Activated naive CD8-positive, alpha-beta T cell treated with anti-CD3 and anti-CD28 coated beads for 36 hours (primary cell): ENCODE measurements around the gene CYP11A1. TPM values are rescaled to one million over a fixed set of nuclear protein-coding genes. Genes with fewer than 3 reads are reported as not detected.
"Not testable (repeated sequence)": the region's sequence is repeated elsewhere in the genome, so short reads cannot be mapped to it uniquely, and the experiment has no call there.

ENCODE experiments used
- DNase-seq: peaks from one replicate; pipeline ENCODE4 v3.0.0; 2021
- H3K27ac Mint-ChIP-seq: one replicate; pipeline ENCODE4 v1.8.0; 2022; ENCODE audit warnings: mild to moderate bottlenecking, moderate library complexity, mixed read lengths
- H3K27me3 Mint-ChIP-seq: one replicate; pipeline ENCODE4 v1.8.0; 2022; ENCODE audit warnings: mild to moderate bottlenecking, mixed read lengths
- H3K36me3 Mint-ChIP-seq: one replicate; pipeline ENCODE4 v1.8.0; 2021; ENCODE audit warnings: mild to moderate bottlenecking, mixed read lengths
- H3K4me1 Mint-ChIP-seq: one replicate; pipeline ENCODE4 v1.8.0; 2021; ENCODE audit warnings: mixed read lengths
- H3K4me3 Mint-ChIP-seq: one replicate; pipeline ENCODE4 v1.8.0; 2022; ENCODE audit warnings: mild to moderate bottlenecking, moderate library complexity, mixed read lengths
- H3K9me3 Mint-ChIP-seq: one replicate; pipeline ENCODE4 v1.8.0; 2022; ENCODE audit warnings: mixed read lengths
- total RNA-seq, 2 experiments: library from RNA; stranded (reverse); gene quantifications; one replicate each; pipeline ENCODE4 v1.2.3, GENCODE V29; 2021

The CYP11A1 gene
- total RNA-seq, 2 experiments from 2014 or later = 0.30 to 0.31 TPM

DNA sequence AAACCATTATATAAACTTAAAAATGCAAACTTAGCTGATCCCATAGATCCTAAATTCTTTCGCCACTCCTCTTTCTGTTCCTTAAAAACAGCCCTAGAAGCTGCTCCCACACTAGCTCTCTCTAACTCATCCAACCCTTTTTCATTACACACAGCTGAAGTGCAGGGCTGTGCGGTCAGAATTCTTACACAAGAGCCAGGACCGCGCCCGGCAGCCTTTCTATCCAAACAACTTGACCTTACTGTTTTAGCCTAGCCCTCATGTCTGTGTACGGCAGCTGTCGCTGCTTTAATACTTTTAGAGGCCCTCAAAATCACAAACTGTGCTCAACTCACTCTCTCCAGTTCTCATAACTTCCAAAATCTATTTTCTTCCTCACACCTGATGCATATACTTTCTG, 9.9 kb downstream of the CYP11A1 start:
- Mint-ChIP-seq H3K9me3 (peaks cover 11% of the 10 kb centered on the region), H3K27me3 (peaks cover 15% of the 10 kb centered on the region)
- H3K36me3 Mint-ChIP-seq, H3K27ac Mint-ChIP-seq, DNase-seq, H3K4me3 Mint-ChIP-seq, H3K4me1 Mint-ChIP-seq: not testable (repeated sequence)

DNA sequence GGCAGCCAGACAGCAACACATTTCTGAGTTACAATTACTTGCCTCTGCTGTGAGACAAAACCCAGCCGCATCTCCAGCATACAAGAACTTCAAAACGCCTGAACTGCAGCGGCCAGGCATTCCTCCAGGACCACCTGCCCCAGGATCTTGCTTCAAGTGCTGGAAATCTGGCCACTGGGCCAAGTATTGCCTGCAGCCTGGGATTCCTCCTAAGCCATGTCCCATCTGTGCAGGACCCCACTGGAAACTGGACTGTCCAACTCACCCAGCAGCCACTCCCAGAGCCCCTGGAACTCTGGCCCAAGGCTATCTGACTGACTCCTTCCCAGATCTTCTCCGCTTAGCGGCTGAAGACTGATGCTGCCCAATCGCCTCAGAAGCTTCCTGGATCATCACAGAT, 11.4 kb downstream of the CYP11A1 start:
- Mint-ChIP-seq H3K27me3 (peaks cover 15% of the 10 kb centered on the region), H3K9me3 (peaks cover 11% of the 10 kb centered on the region)
- not testable (repeated sequence) for DNase-seq, H3K27ac Mint-ChIP-seq, H3K4me3 Mint-ChIP-seq, H3K4me1 Mint-ChIP-seq, H3K36me3 Mint-ChIP-seq

DNA sequence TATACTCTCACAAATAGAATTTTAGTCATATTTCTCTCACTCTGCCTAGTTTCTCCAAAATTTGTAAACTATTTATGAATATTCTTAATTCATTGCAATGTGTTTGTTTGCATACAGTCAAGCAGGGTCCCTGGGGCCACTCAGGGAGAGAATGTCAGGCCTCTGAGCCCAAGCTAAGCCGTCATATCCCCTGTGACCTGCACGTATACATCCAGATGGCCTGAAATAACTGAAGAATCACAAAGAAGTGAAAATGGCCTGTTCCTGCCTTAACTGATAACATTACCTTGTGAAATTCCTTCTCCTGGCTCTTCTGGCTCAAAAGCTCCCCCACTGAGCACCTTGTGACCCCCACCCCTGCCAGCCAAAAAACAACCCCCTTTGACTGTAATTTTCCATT, 13.5 kb downstream of the CYP11A1 start:
- H3K9me3 Mint-ChIP-seq = peaks cover 11% of the 10 kb centered on the region
- H3K36me3 Mint-ChIP-seq, H3K4me3 Mint-ChIP-seq: not testable (repeated sequence)

DNA sequence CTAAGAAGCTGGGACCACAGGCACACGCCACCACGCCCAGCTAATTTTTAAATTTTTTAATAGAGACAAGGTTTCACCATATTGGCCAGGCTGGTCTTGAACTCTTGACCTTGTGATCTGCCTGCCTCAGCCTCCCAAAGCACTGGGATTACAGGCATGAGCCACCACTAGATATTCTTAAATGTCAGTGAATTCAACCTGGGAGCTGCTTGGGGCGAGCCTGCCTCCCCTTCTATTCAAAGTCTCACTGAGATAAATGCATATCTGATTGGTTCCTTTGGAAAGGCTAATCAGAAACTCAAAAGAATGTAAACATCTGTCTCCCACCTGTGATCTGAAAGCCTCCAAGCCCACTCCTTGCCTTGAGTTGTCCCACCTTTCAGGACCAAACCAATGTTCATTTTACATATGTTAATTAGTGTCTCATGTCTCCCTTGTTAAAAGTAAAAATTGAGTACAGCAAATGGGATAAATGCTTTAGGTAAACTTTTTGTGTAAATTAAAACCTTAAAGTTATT, 15.0 kb downstream of the CYP11A1 start:
- H3K9me3 Mint-ChIP-seq = peaks cover 11% of the 10 kb centered on the region
- H3K4me3 Mint-ChIP-seq = no peak overlapping the region
- peaks cover 15% of the 10 kb centered on the region for H3K27me3 Mint-ChIP-seq
- H3K4me1 Mint-ChIP-seq = no peaks in the 10 kb centered on the region
- no peak overlapping the region for H3K27ac Mint-ChIP-seq
- no peak for DNase-seq
- H3K36me3 Mint-ChIP-seq = peaks cover 3% of the 10 kb centered on the region

More for the DNA sequence above, 13.5 kb downstream of the CYP11A1 start:
- not testable (repeated sequence) for H3K27ac Mint-ChIP-seq, H3K4me1 Mint-ChIP-seq, DNase-seq
- H3K27me3 Mint-ChIP-seq = peaks cover 15% of the 10 kb centered on the region

DNA sequence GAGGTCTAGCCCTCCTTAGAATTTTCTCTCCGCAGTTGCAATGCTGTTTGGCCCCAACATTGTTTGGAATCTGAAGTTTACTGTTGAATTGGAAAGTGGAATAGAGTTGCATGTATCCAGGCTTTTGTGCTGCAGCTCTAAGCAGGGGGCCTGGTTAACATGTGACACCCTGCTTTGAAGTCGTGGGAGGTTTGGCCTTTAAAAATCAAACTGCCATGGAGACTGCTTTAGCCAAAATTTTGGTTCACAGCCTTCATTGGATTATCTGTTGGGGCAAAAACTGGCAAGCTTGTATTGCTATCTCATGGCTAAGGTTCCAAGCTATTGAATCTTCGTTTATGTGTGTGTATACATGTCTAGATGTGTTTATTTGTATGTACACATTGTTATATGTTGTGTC, 15.8 kb downstream of the CYP11A1 start:
- Mint-ChIP-seq H3K36me3 (peaks cover 3% of the 10 kb centered on the region), H3K4me1 (no peaks in the 10 kb centered on the region), H3K9me3 (peaks cover 11% of the 10 kb centered on the region), H3K27me3 (peaks cover 15% of the 10 kb centered on the region), H3K4me3 (no peak overlapping the region), H3K27ac (no peak overlapping the region)
- no peak for DNase-seq

DNA sequence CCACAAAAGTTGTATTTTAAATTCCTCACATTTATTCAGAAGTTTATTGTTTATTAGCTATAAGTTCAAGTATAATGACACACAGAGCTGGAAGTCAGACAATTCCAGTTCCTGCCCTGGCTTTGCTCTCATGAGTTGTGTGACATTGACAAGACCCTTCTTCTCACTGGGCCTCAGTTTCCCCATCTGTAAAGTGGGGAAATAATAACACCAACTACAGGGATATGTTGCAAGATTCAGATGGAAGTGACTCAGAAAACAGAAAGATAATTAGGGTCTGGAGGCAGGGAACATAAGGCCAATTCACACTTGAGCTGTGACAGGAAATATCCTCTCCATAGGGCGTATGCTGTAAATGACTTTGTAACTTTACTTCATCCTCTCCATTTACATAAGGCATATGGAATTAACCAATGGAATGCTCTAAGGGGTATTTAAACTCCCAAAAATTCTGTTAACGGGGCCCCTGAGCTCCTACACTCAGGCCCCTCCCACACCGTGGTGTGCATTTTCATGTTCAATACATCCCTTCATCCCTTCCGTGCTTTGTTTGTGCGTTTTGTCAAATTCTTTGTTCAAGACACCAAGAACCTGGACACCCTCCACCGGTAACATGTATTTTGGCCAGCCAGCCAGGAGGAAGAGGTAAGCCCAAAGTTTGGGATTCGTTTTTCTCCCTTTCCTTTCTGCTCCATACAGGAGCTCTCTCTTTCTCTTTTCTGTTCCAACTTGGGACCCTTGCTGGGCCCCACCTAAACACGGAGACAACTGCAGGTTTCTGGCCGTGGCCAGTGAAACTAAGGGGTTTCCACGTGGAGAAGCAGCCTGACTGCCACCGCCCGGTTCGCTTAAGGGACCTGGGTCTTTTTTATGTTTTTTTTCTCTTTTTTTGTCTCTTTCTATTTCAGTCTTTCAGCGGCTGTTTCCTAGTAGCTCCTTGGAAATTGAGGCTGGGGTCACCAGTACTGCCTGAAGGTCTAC, 16.9 kb downstream of the CYP11A1 start:
- H3K27me3 Mint-ChIP-seq = peaks cover 14% of the 10 kb centered on the region

DNA sequence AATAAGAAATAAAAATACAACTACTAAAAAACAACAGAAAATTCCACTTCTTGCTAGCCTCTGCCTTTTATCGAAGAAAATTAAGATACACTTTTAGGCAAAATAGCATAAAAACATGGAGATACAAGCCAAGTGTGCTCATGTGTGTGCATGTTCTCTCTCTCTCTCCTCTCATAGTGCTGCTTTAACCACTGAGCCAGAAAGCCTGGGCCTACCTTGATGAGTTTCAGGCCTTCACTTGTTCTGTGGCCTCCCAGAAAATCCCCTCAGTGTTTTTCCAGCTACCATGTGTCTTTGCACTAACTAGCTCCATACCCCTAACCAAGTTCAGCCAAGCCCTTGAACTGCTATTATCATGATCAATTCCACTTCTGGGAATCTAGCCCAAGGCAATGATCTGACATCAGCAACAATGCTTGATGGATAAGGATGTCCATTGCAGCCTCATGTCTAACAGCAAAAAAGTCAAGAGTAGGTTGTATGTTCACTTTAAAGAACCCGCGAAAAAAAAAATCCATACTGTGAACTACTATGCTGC, 18.1 kb downstream of the CYP11A1 start:
- no peak overlapping the region for H3K27ac Mint-ChIP-seq

More for the DNA sequence above, 16.9 kb downstream of the CYP11A1 start:
- H3K27ac Mint-ChIP-seq = no peak overlapping the region
- peaks cover 3% of the 10 kb centered on the region for H3K36me3 Mint-ChIP-seq
- H3K4me1 Mint-ChIP-seq = peaks cover 1% of the 10 kb centered on the region
- no peak overlapping the region for H3K4me3 Mint-ChIP-seq
- no peak for DNase-seq
- peaks cover 11% of the 10 kb centered on the region for H3K9me3 Mint-ChIP-seq

DNA sequence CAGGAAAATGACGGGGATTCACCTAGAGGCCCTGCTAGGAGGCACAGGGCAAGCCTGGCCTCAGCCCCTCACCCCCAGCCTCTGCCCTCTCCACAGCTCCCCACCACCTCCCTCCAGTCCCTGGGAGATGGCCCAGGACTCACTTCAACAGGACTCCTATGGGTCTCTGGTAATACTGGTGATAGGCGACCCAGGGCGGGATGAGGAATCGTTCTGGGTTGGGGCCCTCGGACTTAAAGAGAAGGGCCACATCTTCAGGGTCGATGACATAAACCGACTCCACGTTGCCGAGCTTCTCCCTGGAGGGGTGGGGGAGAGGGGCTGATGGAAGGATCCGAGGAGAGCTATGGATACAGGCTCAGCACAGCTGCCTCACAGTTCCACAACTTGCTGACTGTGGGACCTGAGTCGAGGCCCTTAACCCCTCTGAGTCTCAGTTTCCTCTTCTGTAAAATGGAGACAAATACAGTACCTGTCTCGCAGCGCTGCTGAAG, 19.6 kb downstream of the CYP11A1 start:
- Mint-ChIP-seq H3K9me3 (no peaks in the 10 kb centered on the region), H3K4me3 (no peak overlapping the region), H3K27me3 (no peaks in the 10 kb centered on the region), H3K36me3 (no peaks in the 10 kb centered on the region), H3K4me1 (peaks cover 4% of the 10 kb centered on the region), H3K27ac (no peak overlapping the region)
- no peak for DNase-seq

More for the DNA sequence above, 18.1 kb downstream of the CYP11A1 start:
- Mint-ChIP-seq H3K27me3 (peaks cover 3% of the 10 kb centered on the region), H3K4me3 (no peak overlapping the region), H3K9me3 (peaks cover 4% of the 10 kb centered on the region), H3K4me1 (peaks cover 4% of the 10 kb centered on the region), H3K36me3 (peaks cover 1% of the 10 kb centered on the region)
- DNase-seq = no peak

DNA sequence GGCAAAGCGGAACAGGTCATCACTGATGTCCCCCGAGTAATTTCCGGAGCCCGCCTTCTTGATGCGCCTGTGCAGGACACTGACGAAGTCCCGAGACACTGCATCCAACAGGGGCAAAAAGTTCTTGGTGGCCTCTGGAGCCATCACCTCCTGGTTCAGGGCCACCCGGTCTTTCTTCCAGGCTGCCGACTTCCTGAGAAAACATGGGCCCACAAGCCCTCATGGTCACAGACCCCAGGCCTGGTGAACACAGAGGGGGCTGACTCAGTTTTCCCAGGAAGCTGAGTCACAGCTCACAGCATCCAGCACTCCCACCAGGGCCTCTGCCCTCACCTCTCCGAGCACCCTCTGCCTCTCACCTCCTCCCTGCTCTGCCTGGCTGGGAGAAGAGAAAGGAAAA, 22.4 kb downstream of the CYP11A1 start:
- Mint-ChIP-seq H3K36me3 (no peaks in the 10 kb centered on the region), H3K4me1 (peaks cover 4% of the 10 kb centered on the region), H3K4me3 (no peak overlapping the region), H3K9me3 (no peaks in the 10 kb centered on the region), H3K27ac (no peak overlapping the region), H3K27me3 (no peaks in the 10 kb centered on the region)
- DNase-seq = no peak

DNA sequence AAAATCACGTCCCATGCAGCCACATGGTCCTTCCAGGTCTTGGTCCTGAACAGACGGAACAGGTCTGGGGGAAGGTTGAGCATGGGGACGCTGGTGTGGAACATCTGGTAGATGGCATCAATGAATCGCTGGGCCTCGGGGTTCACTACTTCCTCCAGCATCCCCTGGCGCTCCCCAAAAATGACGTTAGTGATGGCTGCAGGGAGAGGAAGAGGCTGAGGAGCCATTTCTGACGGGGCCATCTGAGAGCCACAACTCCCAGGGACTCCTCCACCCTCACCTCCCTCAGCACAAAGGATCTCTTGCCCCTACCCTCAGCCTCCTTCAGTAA, 23.7 kb downstream of the CYP11A1 start:
- H3K27me3 Mint-ChIP-seq = no peaks in the 10 kb centered on the region
- DNase-seq = no peak
- no peak overlapping the region for H3K4me3 Mint-ChIP-seq
- H3K27ac Mint-ChIP-seq = no peak overlapping the region
- no peaks in the 10 kb centered on the region for H3K9me3 Mint-ChIP-seq
- no peaks in the 10 kb centered on the region for H3K36me3 Mint-ChIP-seq
- peaks cover 4% of the 10 kb centered on the region for H3K4me1 Mint-ChIP-seq

DNA sequence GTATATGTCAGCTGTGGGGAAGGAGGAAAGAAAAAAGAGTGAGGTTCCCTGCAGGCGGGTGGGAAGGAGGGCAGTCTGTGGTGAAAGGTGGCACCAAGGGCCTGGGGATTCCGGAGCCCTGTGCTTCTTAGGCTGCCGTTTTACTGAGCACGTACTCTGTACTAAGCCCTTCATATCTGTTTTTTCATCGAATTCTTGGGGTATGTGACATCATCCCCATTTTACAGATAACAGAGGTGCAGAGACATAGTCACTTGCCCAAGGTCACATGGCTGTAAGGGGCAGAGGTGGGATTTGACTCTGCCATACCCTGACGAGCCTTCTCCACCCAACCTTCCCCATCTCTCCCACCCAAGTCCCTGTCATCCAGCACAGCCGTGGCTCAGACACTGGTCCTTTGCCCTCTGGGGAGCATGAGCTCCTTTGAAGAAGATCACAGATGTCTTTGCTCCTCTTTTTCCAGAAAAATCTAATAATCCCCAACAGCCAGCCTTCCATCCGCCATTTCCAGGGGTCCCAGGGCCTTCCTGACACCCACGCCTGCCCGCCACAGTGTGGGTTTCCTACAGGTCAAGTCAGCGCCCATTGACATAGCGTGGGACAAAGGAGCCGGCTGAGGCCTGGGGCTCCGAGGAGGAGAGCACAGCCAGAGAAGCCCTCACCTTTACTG, 24.2 kb downstream of the CYP11A1 start:
- Mint-ChIP-seq H3K4me1 (peaks cover 4% of the 10 kb centered on the region), H3K27me3 (no peaks in the 10 kb centered on the region), H3K9me3 (no peaks in the 10 kb centered on the region), H3K4me3 (no peak overlapping the region), H3K36me3 (no peaks in the 10 kb centered on the region), H3K27ac (no peak overlapping the region)
- no peak for DNase-seq

DNA sequence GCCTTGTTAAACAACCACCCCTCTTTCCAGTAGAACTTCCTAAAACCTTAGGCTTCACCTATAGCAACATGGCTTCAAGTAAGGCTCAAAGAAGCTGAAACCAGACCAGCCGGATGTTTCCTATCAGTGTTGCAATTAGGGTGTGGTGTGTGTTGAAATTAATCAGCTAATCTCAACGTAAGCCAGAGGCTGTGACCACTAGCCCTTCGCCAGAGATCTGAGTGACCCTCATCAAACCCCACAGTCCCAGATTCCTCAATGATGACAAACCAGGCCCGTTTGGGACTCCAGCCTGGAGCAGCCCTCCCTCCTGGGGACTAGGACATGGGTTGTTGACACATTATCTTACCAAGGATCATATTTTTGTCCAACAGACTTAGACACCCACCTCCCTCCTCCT, 27.3 kb downstream of the CYP11A1 start:
- Mint-ChIP-seq H3K27ac (no peak overlapping the region), H3K9me3 (no peaks in the 10 kb centered on the region), H3K4me3 (no peak overlapping the region), H3K36me3 (no peaks in the 10 kb centered on the region), H3K4me1 (no peaks in the 10 kb centered on the region), H3K27me3 (no peaks in the 10 kb centered on the region)
- no peak for DNase-seq

DNA sequence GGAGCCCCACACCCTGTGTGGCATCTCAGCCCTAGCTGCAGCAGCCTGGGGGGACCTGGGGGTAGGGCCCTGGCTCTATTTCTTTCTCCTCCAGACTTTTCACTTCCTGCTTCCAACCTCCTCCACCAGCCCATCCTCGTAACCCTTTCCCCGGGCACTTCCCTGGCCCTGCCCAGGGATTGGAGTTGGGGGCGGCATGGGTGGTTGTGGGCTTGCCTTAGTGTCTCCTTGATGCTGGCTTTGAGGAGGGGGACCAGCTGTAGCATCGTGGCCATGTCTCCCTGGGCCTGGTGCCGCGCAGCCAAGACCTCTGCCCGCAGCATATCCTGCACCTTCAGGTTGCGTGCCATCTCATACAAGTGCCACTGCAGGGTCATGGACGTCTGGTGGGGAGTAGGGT, 28.1 kb downstream of the CYP11A1 start:
- no peak overlapping the region for H3K27ac Mint-ChIP-seq
- no peaks in the 10 kb centered on the region for H3K36me3 Mint-ChIP-seq

DNA sequence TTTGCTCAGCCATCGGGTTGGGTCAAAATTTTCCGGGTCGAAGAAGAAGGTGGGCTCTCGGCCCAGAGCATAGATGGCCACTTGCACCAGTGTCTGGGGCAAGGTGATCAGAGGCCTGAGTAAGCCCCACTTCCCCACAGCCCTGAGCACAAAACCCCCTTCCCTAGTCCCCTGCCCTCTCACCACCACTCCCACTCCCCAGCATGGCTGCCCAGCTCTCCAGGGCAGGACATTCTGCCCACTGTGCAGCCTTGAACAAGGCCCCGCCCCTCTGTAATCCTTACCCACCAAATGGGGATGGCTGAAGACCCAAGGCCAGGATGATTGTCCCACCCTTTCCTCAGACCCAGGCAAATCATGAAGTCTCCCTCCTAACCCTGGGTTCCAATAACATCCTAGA, 28.8 kb downstream of the CYP11A1 start:
- DNase-seq = no peak
- Mint-ChIP-seq H3K9me3 (no peaks in the 10 kb centered on the region), H3K4me1 (no peaks in the 10 kb centered on the region), H3K27ac (no peak overlapping the region), H3K4me3 (no peak overlapping the region), H3K27me3 (no peaks in the 10 kb centered on the region), H3K36me3 (no peaks in the 10 kb centered on the region)

More for the DNA sequence above, 28.1 kb downstream of the CYP11A1 start:
- Mint-ChIP-seq H3K4me1 (no peaks in the 10 kb centered on the region), H3K27me3 (no peaks in the 10 kb centered on the region), H3K4me3 (no peak overlapping the region), H3K9me3 (no peaks in the 10 kb centered on the region)
- no peak for DNase-seq

DNA sequence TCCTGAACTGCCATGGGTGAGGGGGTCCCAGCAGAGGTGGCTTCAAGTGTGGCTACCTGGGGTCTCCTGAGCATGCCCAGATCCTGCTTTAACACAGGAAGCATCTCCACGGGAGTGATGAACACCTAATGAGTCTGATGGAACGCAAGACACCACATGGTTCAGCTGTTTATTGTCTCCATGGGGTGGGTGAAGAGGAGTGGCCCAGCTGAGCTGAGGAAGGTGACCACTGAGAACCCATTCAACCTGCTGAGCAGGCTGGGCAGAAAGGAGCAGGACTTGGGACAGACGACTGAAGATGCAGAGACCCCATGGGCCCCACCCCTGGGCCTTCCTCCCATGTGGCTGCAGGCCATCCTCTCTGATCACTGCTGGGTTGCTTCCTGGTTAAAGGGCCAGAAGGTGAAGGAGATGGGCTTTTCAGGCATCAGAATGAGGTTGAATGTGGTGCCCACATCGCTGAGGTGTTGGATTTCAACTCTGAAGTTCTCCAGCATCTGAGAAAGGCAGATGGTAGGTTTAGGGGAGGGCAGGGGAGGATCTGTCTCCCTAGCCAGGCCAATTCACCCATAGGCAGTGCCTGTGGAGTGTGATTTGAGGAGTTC, 29.7 kb downstream of the CYP11A1 start:
- no peaks in the 10 kb centered on the region for H3K36me3 Mint-ChIP-seq
- no peak overlapping the region for H3K27ac Mint-ChIP-seq
- H3K27me3 Mint-ChIP-seq = no peaks in the 10 kb centered on the region
- no peaks in the 10 kb centered on the region for H3K4me1 Mint-ChIP-seq
- H3K4me3 Mint-ChIP-seq = no peak overlapping the region
- DNase-seq = no peak
- H3K9me3 Mint-ChIP-seq = no peaks in the 10 kb centered on the region
